AG08396 (cell line): Measurements from ENCODE around the gene HNF1B.

ENCODE experiments used
- DNase-seq: peaks from one replicate; pipeline ENCODE4 v3.0.0; 2012; ENCODE audit warnings: low spot score, mixed read lengths

HNF1B gene

GRCh38 chr17:37736428-37736827 lies 8.4 kb downstream of the HNF1B start:
- no peak for DNase-seq

- DNase-seq = no peak
Observed at GRCh38 chr17:37735165-37735564, 9.7 kb downstream of the HNF1B start.

- DNase-seq = no peak
Observed at GRCh38 chr17:37732316-37732715, 12.5 kb downstream of the HNF1B start.

GRCh38 chr17:37731056-37731455 lies 13.8 kb downstream of the HNF1B start:
- DNase-seq = no peak

GRCh38 chr17:37729905-37730304 lies 15.0 kb downstream of the HNF1B start:
- DNase-seq = no peak

- no peak for DNase-seq
Observed at GRCh38 chr17:37726891-37727675, 17.8 kb downstream of the HNF1B start.

- DNase-seq = no peak
Observed at GRCh38 chr17:37726248-37726647, 18.6 kb downstream of the HNF1B start.

- DNase-seq = no peak
Observed at GRCh38 chr17:37725601-37726146, 19.2 kb downstream of the HNF1B start.

- DNase-seq = no peak
Observed at GRCh38 chr17:37725021-37725595, 19.8 kb downstream of the HNF1B start.

GRCh38 chr17:37720989-37721388 lies 23.9 kb downstream of the HNF1B start:
- DNase-seq = no peak

GRCh38 chr17:37719866-37720265 lies 25.0 kb downstream of the HNF1B start:
- no peak for DNase-seq

- DNase-seq = no peak
Observed at GRCh38 chr17:37718324-37719048, 26.4 kb downstream of the HNF1B start.

- no peak for DNase-seq
Observed at GRCh38 chr17:37717627-37718323, 27.1 kb downstream of the HNF1B start.

- DNase-seq = no peak
Observed at GRCh38 chr17:37714897-37715296, 30.0 kb downstream of the HNF1B start.

GRCh38 chr17:37713624-37714023 lies 31.2 kb downstream of the HNF1B start:
- no peak for DNase-seq

- DNase-seq = no peak
Observed at GRCh38 chr17:37713028-37713431, 31.8 kb downstream of the HNF1B start.

GRCh38 chr17:37711113-37711512 lies 33.7 kb downstream of the HNF1B start:
- DNase-seq = no peak

- DNase-seq = peak; percentile 39
Observed at GRCh38 chr17:37710344-37710886, 34.4 kb downstream of the HNF1B start.

GRCh38 chr17:37708616-37709212 lies 36.1 kb downstream of the HNF1B start:
- no peak for DNase-seq

GRCh38 chr17:37708008-37708615 lies 36.7 kb downstream of the HNF1B start:
- no peak for DNase-seq

GRCh38 chr17:37706446-37706845 lies 38.4 kb downstream of the HNF1B start:
- DNase-seq = no peak
